BE2C (cell line): ENCODE data around the gene SPINK5.

Experiments used
- DNase-seq: peaks from one replicate; pipeline ENCODE4 v3.0.0-alpha.2; 2020
- H3K27me3 ChIP-seq: fragments of 250-450 bp; sonication (Bioruptor Pico); 2 replicates; pipeline ENCODE4 v1.5.1; 2020; ENCODE audit warnings: mild to moderate bottlenecking
- H3K36me3 ChIP-seq: fragments of 250-450 bp; sonication (Bioruptor Pico); 2 replicates; pipeline ENCODE4 v1.5.1; 2020; ENCODE audit warnings: mild to moderate bottlenecking
- H3K4me1 ChIP-seq: fragments of 250-450 bp; sonication (Bioruptor Pico); 2 replicates; pipeline ENCODE4 v1.5.1; 2020
- H3K4me3 ChIP-seq: 2 replicates; pipeline ENCODE4 v1.5.1; 2011; ENCODE audit warnings: low read depth, low read length
- H3K9me3 ChIP-seq: fragments of 250-450 bp; sonication (Bioruptor Pico); 2 replicates; pipeline ENCODE4 v1.5.1; 2020
- CTCF ChIP-seq: IDR thresholded peaks from 2 replicates; pipeline ENCODE4 v1.5.1; 2012; ENCODE audit warnings: mild to moderate bottlenecking, low read depth, low read length

Gene SPINK5

GRCh38 chr5:148072207-148072606 lies 8.4 kb downstream of the SPINK5 start:
- no peaks in the 10 kb centered on the region for H3K27me3 ChIP-seq
- DNase-seq, result no peak
- H3K9me3 ChIP-seq, result no peaks in the 10 kb centered on the region
- no peak overlapping the region for H3K4me3 ChIP-seq
- no peaks in the 10 kb centered on the region for H3K4me1 ChIP-seq
- no peaks in the 10 kb centered on the region for H3K36me3 ChIP-seq
- TF ChIP-seq CTCF, result no peak

GRCh38 chr5:148075529-148075928 lies 11.7 kb downstream of the SPINK5 start:
- DNase-seq, result no peak

GRCh38 chr5:148083203-148083602 lies 19.4 kb downstream of the SPINK5 start:
- Histone ChIP-seq H3K4me1 (no peaks in the 10 kb centered on the region), H3K36me3 (no peaks in the 10 kb centered on the region), H3K27me3 (no peaks in the 10 kb centered on the region), H3K4me3 (no peak overlapping the region), H3K9me3 (no peaks in the 10 kb centered on the region)
- TF ChIP-seq CTCF, result no peak
- no peak for DNase-seq

More at GRCh38 chr5:148075529-148075928, 11.7 kb downstream of the SPINK5 start:
- Histone ChIP-seq H3K4me1 (no peaks in the 10 kb centered on the region), H3K9me3 (no peaks in the 10 kb centered on the region), H3K27me3 (no peaks in the 10 kb centered on the region), H3K36me3 (no peaks in the 10 kb centered on the region), H3K4me3 (no peak overlapping the region)
- TF ChIP-seq CTCF, result no peak

GRCh38 chr5:148084269-148084668 lies 20.5 kb downstream of the SPINK5 start:
- no peak overlapping the region for H3K4me3 ChIP-seq
- H3K4me1 ChIP-seq, result no peaks in the 10 kb centered on the region
- no peak for DNase-seq
- no peaks in the 10 kb centered on the region for H3K36me3 ChIP-seq
- no peaks in the 10 kb centered on the region for H3K9me3 ChIP-seq
- TF ChIP-seq CTCF, result no peak
- no peaks in the 10 kb centered on the region for H3K27me3 ChIP-seq

GRCh38 chr5:148085310-148085709 lies 21.5 kb downstream of the SPINK5 start:
- Histone ChIP-seq H3K27me3 (no peaks in the 10 kb centered on the region), H3K4me3 (no peak overlapping the region), H3K36me3 (no peaks in the 10 kb centered on the region), H3K9me3 (no peaks in the 10 kb centered on the region), H3K4me1 (no peaks in the 10 kb centered on the region)
- TF ChIP-seq CTCF, result no peak
- DNase-seq, result no peak

GRCh38 chr5:148085977-148086705 lies 22.4 kb downstream of the SPINK5 start:
- H3K4me3 ChIP-seq, result no peak overlapping the region
- no peaks in the 10 kb centered on the region for H3K4me1 ChIP-seq
- no peaks in the 10 kb centered on the region for H3K9me3 ChIP-seq
- no peak for DNase-seq
- no peaks in the 10 kb centered on the region for H3K27me3 ChIP-seq
- TF ChIP-seq CTCF, result no peak
- no peaks in the 10 kb centered on the region for H3K36me3 ChIP-seq
